Pancreas (tissue), 10 donors: ENCODE data around the gene CSNK1G1. TPM values are rescaled to one million over a fixed set of nuclear protein-coding genes. Genes with fewer than 3 reads are reported as not detected.

Source experiments
- ATAC-seq, 4 donors: fragments of 200-7000 bp; cut with Tn5 transposase; one replicate each; pipeline versions ENCODE4 v1.8.0 to v1.9.1; 2020; ENCODE audit warnings: mild to moderate bottlenecking in 4 of 4, moderate library complexity in 4 of 4
- DNase-seq, 6 donors: peaks; one replicate each; pipeline ENCODE4 v3.0.0-alpha.2; 2020
- FAIRE-seq: peaks from 2 replicates; lab custom pipeline; 2012; peaks lifted over from hg19 to GRCh38; lab: Jason Lieb, UNC
- H3K27ac ChIP-seq, 4 donors: fragments of 200-600 bp; sonication (generic); 1 replicate in 3 of 4; 2 replicates in 1 of 4; pipeline versions ENCODE4 v1.5.0 to v1.8.0; 2020
- H3K27me3 ChIP-seq, 4 donors: fragments of 200-600 bp; one replicate each; pipeline ENCODE4 v1.8.0; 2021
- H3K36me3 ChIP-seq, 3 donors: fragments of 200-600 bp; sonication (generic) in 1 of 3; one replicate each; pipeline versions ENCODE4 v1.5.0 to v1.8.0; 2020 to 2021
- H3K4me1 ChIP-seq, 3 donors: fragments of 200-600 bp; one replicate each; pipeline ENCODE4 v1.8.0; 2021
- H3K4me3 ChIP-seq, 4 donors: fragments of 200-600 bp; sonication (generic) in 2 of 4; one replicate each; pipeline versions ENCODE4 v1.5.0 to v1.8.0; 2020 to 2021
- H3K9me3 ChIP-seq, 4 donors: fragments of 200-600 bp; one replicate each; pipeline ENCODE4 v1.8.0; 2021
- WGBS, 2 donors: extraction: QIAGEN DNeasy Blood & Tissue Kit; methylation state at CpG; one replicate each; pipeline ENCODE4 v1.1.7; 2013; 5-methylcytosine and 5-hydroxymethylcytosine counted together
- intact Hi-C, 3 donors: fragments of 100-400 bp; cut with DNase I; formaldehyde crosslinking; loops; one replicate each; pipeline versions ENCODE4 v1.11.1 to v1.14.2; 2022
- polyA plus RNA-seq, 2 donors: library from polyadenylated mRNA; stranded (reverse); fragments of 200-250 nt; gene quantifications; one replicate each; pipeline ENCODE4 v1.2.3, GENCODE V29; 2013
- total RNA-seq, 6 donors: library from RNA; stranded (reverse); fragmentation: NEBNext Ultra II Directional in 4 of 6; extraction: Animal tissue kit (Norgen Biotek cat#: 25700) in 4 of 6; gene quantifications; one replicate each; pipeline versions ENCODE4 v1.2.1 to v1.2.4, GENCODE V29; 2021 to 2023
- TF ChIP-seq, protein P1 (sequence below), 4 donors: fragments of 200-600 bp; sonication (generic) in 3 of 4; IDR thresholded peaks; one replicate each; pipeline versions ENCODE4 v1.5.0 to v1.8.0; 2021; ENCODE audit warnings: antibody characterized with exemption in 4 of 4
- donor health status: healthy with polysubstance abuse.
- donor health status: DM: no; HTN: no; CAD: no; lungs with moderate emphysema.
- donor health status: DM: no; HTN: no; CAD: no.
- donor health status: control.
- donor health status: control.
- donor health status: Bipolar disorder and iron deficiency.
- donor health status: DM: yes; HTN: yes; CAD: no.
- donor health status: DM: no; HTN: no; CAD: no.
- donor health status: DM: no; HTN: no; CAD: no.
- donor health status: DM: yes; HTN: yes; CAD: no.

CSNK1G1 gene
- total and polyA plus RNA-seq, 8 donors: 2.4 to 12.1 (median 7.0) TPM

DNA sequence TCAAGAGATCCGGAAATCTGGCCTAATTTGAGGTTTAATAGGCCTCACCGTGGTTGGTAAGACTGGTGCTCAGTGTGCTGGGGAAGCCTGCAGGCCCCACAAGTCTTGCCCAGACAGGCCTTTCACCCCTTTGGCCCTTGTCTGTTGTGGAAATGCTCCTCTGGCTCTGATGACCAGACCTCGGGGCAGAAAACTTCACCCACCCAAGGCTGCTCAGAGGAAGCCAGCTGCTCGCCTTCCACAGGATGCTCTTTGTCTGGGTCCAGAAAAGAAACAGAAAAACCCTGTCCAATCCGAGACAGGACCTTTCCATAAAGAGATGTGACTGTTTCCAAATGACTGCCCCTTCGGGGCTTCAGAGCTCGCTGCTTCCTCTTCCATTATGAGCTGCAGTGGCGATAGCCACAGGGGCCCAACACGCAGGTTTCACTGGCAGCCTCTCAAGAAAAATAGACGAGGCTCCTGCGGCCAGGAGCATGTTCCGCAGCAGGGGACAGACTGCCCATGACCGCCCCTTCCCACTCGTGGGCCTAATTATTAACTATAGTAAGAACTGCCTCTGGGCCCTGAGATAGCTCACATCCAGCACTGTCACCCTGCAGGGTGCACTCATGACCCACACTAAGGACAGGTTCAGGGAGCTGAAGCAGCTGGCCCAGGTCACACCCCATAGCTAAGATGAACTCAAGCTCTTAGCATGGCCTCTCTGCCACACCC lies 211.2 kb downstream of the CSNK1G1 start:
- Histone ChIP-seq H3K4me3 (no peak overlapping the region), H3K27ac (no peak overlapping the region), H3K27me3 (no peaks in the 10 kb centered on the region), H3K4me1 (no peaks in the 10 kb centered on the region), H3K9me3 (no peaks in the 10 kb centered on the region), H3K36me3 (peaks cover 0 to 9% (median 0%) of the 10 kb centered on the region in 3 donors)
- WGBS, 2 donors: 86 to 90% methylated on average over 14 of the region's 14 CpGs
- TF ChIP-seq, protein P1, sequence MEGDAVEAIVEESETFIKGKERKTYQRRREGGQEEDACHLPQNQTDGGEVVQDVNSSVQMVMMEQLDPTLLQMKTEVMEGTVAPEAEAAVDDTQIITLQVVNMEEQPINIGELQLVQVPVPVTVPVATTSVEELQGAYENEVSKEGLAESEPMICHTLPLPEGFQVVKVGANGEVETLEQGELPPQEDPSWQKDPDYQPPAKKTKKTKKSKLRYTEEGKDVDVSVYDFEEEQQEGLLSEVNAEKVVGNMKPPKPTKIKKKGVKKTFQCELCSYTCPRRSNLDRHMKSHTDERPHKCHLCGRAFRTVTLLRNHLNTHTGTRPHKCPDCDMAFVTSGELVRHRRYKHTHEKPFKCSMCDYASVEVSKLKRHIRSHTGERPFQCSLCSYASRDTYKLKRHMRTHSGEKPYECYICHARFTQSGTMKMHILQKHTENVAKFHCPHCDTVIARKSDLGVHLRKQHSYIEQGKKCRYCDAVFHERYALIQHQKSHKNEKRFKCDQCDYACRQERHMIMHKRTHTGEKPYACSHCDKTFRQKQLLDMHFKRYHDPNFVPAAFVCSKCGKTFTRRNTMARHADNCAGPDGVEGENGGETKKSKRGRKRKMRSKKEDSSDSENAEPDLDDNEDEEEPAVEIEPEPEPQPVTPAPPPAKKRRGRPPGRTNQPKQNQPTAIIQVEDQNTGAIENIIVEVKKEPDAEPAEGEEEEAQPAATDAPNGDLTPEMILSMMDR (IDR thresholded peaks at IDR 0.05): no peak
- intact Hi-C loops: no loop called here
- no peak for FAIRE-seq
- ATAC-seq: no peak
- DNase-seq: no peak

DNA sequence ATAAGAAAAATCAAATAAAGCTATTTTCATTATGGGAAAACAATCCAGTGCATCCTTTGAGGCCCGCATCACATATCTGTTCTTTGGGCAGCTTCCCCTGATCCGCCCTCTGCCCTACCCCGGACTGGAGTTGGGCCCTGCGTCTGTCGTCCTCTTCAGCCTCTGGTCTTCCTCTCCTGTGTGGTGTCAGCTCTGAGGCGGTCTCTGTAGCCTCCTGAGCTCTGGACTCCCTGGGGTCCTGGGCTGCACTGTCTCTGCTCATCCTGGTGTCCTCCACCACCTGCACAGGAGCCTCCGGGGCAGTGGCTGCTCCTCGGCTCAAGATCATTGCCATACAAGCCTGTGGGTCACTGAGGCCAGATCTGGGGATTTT lies 211.8 kb downstream of the CSNK1G1 start:
- no peaks in the 10 kb centered on the region for H3K4me1 ChIP-seq
- TF ChIP-seq, protein P1 (IDR thresholded peaks at IDR 0.05): no peak
- DNase-seq: no peak
- FAIRE-seq: no peak
- H3K4me3 ChIP-seq: no peak overlapping the region
- no peaks in the 10 kb centered on the region for H3K9me3 ChIP-seq
- H3K27me3 ChIP-seq: no peaks in the 10 kb centered on the region
- ATAC-seq: no peak
- no peak overlapping the region for H3K27ac ChIP-seq
- WGBS, 2 donors: 79 to 89% methylated on average over 8 of the region's 8 CpGs
- intact Hi-C loops: no loop called here
- peaks cover 0 to 9% (median 0%) of the 10 kb centered on the region in 3 donors for H3K36me3 ChIP-seq

DNA sequence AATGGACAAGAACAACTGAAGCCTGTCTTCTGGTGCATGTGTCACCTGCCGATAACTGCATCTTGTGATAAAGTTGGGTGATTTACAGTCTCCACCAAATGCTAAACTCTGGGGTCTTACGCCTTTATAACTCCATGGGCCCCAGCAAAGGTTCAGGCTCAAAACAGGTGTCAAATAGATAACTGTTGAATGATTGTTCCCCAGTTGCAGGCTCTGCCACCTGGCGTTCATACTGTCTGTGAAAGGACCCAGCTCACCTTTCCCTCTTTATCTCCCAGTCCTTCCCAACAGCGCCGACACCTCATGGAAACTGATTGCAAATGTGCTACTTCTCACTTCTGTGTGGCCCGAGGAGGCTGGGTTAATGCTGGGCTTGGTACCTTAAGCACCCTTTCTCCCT lies 212.7 kb downstream of the CSNK1G1 start:
- no peak for DNase-seq
- ATAC-seq: no peak
- intact Hi-C loops: no loop called here
- Histone ChIP-seq H3K9me3 (no peaks in the 10 kb centered on the region), H3K27me3 (no peaks in the 10 kb centered on the region), H3K27ac (no peak overlapping the region), H3K4me3 (no peak overlapping the region), H3K4me1 (no peaks in the 10 kb centered on the region), H3K36me3 (peaks cover 0 to 17% (median 0%) of the 10 kb centered on the region in 3 donors)
- TF ChIP-seq, protein P1 (IDR thresholded peaks at IDR 0.05): no peak
- WGBS, 2 donors: 77% methylated on average over 6 of the region's 6 CpGs
- FAIRE-seq: no peak

DNA sequence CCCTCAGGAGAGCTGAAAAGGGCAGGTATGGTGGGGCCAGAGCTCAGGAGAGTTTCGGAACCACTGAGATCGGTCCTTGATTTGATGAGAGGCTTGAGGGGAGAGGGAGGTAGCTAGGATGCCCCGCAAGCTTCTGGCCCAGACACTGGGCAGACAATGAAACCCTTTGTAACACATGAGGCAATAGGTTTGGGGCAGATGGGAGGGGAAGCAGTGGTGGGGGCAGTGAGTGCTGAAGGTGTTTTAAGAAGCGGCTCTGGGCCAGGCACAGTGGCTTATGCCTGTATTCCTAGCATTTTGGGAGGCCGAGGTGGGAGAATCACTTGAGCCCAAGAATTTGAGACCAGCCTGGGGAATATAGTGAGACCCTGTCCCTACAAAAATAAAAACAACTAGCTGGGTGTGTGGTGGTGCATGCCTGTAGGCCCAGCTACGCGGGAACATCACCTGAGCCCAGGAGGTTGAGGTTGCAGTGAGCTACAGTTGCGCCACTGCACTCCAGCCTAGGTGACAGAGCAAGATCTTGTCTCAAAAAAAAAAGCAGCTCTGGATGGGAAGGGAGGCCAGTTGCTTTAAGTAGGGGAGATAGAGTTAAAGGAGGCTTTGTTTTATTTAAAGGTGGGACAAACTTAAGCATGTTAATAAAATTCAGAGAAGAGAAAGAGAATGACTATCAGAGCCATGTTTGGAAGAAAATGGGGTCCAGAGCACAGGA lies 214.0 kb downstream of the CSNK1G1 start:
- no peak overlapping the region for H3K4me3 ChIP-seq
- FAIRE-seq (no peak), DNase-seq (no peak), ATAC-seq (no peak)
- intact Hi-C loops: no loop called here
- H3K27ac ChIP-seq: no peak overlapping the region
- peaks cover 0 to 28% (median 5%) of the 10 kb centered on the region in 3 donors for H3K36me3 ChIP-seq
- no peaks in the 10 kb centered on the region for H3K27me3 ChIP-seq
- no peaks in the 10 kb centered on the region for H3K4me1 ChIP-seq
- WGBS, 2 donors: 95 to 100% methylated on average over 8 of the region's 8 CpGs
- TF ChIP-seq, protein P1 (IDR thresholded peaks at IDR 0.05): no peak
- H3K9me3 ChIP-seq: no peaks in the 10 kb centered on the region
